NCI-H1436 treated with DMSO at 0.1 percent for 48 hours (cell line): ENCODE results near the gene SHPK.

Experiments used
- DNase-seq: peaks from one replicate; lab custom pipeline; 2025; lab: John Stamatoyannopoulos, UW

SHPK gene, protein sequence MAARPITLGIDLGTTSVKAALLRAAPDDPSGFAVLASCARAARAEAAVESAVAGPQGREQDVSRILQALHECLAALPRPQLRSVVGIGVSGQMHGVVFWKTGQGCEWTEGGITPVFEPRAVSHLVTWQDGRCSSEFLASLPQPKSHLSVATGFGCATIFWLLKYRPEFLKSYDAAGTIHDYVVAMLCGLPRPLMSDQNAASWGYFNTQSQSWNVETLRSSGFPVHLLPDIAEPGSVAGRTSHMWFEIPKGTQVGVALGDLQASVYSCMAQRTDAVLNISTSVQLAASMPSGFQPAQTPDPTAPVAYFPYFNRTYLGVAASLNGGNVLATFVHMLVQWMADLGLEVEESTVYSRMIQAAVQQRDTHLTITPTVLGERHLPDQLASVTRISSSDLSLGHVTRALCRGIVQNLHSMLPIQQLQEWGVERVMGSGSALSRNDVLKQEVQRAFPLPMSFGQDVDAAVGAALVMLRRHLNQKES

GRCh38 chr17:3636154-3636907 is at the start of gene SHPK, which contains the start of gene CTNS:
SHPK (minus strand) TSS chr17:3636250; CDS start chr17:3636219, 31 bp downstream.
CTNS (plus strand) TSS chr17:3636760; CDS start chr17:3640207, 3,447 bp downstream.
- peak; percentile 83 for DNase-seq

DNA sequence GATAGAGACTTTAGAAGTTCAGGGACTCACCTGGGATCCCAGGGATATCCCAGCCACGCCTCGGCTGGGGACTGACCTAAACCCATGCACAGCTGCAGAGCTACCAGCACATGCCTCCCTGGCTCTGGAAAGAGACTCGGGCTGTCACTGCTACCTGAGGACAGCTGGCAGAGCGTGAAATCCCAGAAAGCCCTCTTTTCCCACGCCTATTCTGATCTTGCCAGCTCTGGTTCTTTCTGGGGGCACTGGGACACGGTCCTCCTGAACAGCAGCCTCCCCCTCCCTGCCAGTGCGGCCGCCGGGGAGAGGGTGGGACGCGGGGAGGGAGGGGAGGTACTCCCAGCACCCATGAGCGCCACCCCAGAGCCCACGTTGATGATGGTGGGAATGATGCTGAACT is 49.1 kb upstream of the SHPK start:
- DNase-seq = no peak

- no peak for DNase-seq
These were observed 47.0 kb upstream of the SHPK start for GRCh38 chr17:3683054-3683511.

DNA sequence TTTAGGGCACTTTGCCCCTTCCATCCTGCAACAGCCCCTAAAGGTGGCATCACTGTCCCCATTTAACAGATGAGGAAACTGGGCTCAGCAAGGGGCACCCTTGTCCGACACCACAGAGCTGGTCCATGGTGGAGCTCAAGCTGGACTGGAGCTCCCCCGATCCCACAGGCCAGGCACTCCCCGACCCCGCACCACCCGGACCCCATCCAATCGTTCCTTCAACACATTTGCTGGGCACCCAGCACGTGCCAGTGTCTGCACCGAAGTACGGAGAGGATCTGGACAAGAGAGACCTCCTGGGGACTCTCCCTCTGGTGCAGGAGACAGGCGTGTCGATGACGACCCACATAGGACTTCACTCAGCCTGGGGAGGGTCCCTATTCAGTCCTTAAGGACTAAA is 46.0 kb upstream of the SHPK start:
- DNase-seq = no peak

- no peak for DNase-seq
These were observed 45.5 kb upstream of the SHPK start for GRCh38 chr17:3681565-3681964.

GRCh38 chr17:3681057-3681456 is 45.0 kb upstream of the SHPK start:
- DNase-seq = no peak

- no peak for DNase-seq
These were observed 43.6 kb upstream of the SHPK start for GRCh38 chr17:3679531-3680126.

GRCh38 chr17:3678821-3679530 is 42.9 kb upstream of the SHPK start:
- no peak for DNase-seq

DNA sequence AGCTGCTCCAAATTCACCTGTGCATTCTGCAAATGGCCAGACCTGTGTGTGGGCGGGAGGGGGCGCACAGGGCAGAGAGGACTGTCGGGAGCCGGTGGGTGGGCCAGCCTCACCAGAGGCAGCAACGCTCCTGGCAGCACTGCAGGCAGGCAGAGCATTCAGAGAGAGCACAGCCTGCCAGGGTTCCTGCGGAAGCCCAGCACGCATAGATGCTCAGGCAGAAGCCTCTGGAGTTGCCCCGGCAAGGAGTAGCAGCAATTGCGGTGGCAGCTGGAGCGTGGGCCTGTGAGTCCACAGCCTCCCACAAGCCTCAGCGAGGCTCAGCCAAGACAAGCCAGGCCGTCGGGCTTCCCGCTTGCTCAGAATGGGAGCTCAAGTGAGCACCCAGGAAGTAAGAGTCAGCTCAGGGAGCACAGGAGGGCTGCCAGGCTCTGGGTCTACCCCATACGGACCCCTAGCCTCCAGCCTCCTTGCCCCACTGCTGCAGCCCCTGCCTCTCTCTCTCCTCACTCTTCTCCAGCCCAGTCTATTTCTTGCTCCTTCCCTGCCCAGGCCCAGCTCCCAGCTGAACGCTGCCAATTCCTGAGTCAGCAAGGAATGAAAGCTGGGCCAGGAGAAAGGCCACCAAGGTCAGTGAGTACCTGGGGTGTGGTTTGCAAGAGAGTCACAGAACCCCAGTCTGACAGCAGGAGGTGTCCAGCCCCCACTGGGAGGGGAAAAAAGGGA is 42.2 kb upstream of the SHPK start:
- DNase-seq = no peak

DNA sequence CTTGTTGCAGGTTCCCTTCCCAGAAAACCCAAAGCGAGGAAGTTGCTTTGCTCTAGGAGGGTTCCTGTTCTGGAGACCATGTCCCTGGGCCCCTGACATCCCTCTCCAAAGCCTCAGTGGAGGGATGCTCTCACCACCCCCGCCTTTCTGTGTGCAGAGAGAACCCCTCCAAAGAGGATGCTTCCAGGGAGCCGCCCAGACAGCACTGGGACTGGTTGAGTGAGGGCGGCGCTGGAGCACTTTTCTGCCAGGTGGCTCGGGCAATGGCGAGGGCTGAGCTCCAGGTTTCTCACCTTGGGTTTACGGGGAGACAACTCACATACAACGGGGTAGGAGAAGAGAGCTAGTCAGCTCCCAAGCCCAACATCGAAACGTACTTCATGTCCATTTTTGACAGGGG is 39.8 kb upstream of the SHPK start:
- no peak for DNase-seq

DNA sequence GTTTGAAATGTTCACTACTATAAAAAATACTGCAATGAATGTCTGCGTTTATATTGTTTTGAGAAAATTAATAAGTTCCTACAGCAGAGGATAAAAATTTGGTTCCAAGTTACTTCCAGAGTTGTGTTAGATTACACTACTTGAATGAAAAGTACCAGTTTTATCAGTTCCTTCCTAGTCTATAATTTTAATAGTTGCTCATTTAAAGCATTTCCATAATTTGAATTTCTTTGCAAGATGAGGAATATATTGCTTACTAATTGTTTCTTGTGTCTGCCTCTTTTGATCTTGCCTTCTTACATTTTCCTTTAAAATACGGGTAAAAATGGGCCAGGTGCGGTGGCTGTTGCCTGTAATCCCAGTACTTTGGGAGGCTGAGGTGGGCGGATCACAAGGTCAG is 36.5 kb upstream of the SHPK start:
- DNase-seq = no peak

DNA sequence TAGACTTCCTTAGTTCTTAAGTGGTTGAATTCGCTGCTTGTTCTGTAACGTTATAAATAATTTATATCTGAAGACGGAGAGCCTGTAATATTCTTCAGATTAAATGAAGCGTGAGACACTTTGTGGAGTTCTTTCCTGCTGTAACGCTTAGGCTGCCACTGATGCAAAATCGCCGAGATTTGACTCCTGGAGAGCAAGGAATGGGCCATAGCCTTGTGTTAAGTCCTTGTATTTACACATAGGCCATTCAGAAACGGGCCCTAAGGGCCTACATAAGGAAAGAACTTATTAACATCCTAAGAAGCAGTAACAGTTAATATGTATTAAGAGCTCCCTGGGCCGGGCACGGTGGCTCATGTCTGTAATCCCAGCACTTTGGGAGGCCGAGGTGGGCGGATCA is 33.5 kb upstream of the SHPK start:
- no peak for DNase-seq

DNA sequence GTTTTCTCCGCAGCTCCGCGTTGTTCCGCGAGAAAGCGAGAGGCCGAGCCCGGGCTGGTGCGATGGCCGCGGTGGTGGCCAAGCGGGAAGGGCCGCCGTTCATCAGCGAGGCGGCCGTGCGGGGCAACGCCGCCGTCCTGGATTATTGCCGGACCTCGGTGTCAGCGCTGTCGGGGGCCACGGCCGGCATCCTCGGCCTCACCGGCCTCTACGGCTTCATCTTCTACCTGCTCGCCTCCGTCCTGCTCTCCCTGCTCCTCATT is 33.0 kb upstream of the SHPK start:
- no peak for DNase-seq

GRCh38 chr17:3668279-3669084 is 32.4 kb upstream of the SHPK start, which contains the start of the genes EMC6 and TAX1BP3:
EMC6 (plus strand) TSS chr17:3668812; CDS start chr17:3669147, 335 bp downstream.
TAX1BP3 (minus strand) TSS chr17:3668578; CDS start chr17:3668526, 52 bp downstream.
- DNase-seq = peak; percentile 66

DNA sequence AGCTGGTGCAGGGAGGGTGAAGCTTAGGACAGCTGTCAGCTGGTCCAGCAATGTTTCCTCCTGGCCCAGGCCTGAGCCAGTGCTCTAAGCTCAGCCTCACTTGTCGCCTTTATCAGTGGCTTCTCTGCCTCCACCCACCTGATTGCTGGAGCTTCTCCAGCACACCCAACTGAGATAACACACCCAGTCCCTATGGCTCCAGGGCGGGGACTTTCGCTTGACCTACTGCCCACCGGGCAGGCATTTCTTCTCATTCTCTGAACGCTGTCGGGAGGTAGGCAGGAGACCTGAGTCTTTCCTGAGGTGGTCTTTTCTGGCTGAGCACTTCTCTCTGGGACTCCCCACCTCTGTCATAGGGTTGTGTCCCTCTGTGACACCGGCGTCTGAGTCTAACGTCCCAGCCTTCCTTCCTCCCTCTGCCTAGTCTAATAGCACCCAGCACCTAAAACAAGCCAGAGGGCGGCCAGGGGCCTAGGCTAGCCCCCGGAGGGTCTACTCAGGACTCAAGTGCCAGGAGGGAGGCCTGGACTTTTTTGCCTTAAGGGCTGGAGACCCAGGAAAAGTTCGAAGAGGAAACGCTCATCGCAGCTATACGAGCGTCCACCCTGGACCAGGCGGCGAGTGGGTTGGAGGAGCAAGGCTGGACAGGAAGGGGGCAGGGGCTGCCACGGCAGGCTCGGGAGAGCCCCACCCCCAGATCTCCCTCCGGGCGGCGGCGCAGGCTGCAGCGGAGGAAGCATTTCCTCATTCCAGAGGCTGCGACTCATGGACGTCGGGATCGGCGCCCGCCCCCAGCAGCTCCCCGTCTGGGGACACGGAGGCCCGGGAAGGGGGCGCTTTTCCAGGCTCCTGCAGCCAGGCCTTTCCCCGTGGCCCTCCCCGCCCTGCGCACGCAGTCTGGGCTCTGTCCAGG is 31.6 kb upstream of the SHPK start:
- no peak for DNase-seq

- no peak for DNase-seq
These were observed 30.5 kb upstream of the SHPK start for GRCh38 chr17:3666516-3666915.

DNA sequence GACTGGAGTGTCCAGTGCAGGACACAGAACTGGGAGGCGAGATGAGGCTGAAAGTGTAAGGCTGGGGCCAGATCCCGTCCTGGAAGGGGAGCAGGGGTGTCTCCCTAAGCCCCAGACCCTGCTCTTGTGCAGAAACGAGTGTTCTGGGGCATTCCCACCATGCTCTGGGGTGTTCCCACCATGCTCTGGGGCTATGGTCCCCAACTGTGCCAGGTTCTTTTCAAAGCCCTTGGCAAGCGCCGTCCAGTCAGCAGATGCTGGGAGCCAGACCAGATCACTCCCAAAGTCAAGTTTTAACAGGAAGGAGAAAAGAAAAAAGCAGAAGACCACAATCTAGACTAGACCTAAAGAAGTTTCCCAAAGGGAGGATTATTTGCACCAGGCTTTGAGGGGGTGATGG is 29.8 kb upstream of the SHPK start:
- DNase-seq = no peak

GRCh38 chr17:3663102-3664011 is 27.3 kb upstream of the SHPK start:
- no peak for DNase-seq
